PFSK-1 (cell line): Measurements from ENCODE around the gene RSU1.

Experiments used
- FOXP2 ChIP-seq: optimal IDR thresholded peaks from 2 replicates; pipeline ENCODE3; 2011; ENCODE audit warnings: borderline replicate concordance, control low read depth, inconsistent platforms; ENCODE audit not compliant: insufficient read depth; ENCODE audit errors: extremely low read length, extremely low read depth
- POLR2AphosphoS5 ChIP-seq: IDR thresholded peaks from 2 replicates; pipeline ENCODE4 v1.6.1; 2012; ENCODE audit warnings: low read depth, mild to moderate bottlenecking, control low read depth, low read length, moderate library complexity
- SIN3A ChIP-seq: IDR thresholded peaks from 2 replicates; pipeline ENCODE4 v1.6.1; 2012; ENCODE audit warnings: mild to moderate bottlenecking, low read length, moderate library complexity, borderline replicate concordance; ENCODE audit not compliant: insufficient read depth
- TAF1 ChIP-seq: IDR thresholded peaks from 2 replicates; pipeline ENCODE4 v1.6.1; 2012; ENCODE audit warnings: low read length, control low read depth, borderline replicate concordance; ENCODE audit not compliant: insufficient read depth
- TF ChIP-seq, protein P1 (sequence below), 2 experiments: IDR thresholded peaks; 2 replicates each; pipeline versions ENCODE4 v1.6.1 to v1.8.0; 2011 to 2012; ENCODE audit warnings: low read depth in 2 of 2, low read length in 2 of 2, control low read depth in 1 of 2, inconsistent platforms in 1 of 2, mild to moderate bottlenecking in 1 of 2, moderate library complexity in 1 of 2; ENCODE audit not compliant: insufficient read depth in 1 of 2

Gene RSU1

GRCh38 chr10:16742165-16742960 is 74.9 kb downstream of the RSU1 start:
- no peak for TF ChIP-seq TAF1
- TF ChIP-seq POLR2AphosphoS5: no peak

DNA sequence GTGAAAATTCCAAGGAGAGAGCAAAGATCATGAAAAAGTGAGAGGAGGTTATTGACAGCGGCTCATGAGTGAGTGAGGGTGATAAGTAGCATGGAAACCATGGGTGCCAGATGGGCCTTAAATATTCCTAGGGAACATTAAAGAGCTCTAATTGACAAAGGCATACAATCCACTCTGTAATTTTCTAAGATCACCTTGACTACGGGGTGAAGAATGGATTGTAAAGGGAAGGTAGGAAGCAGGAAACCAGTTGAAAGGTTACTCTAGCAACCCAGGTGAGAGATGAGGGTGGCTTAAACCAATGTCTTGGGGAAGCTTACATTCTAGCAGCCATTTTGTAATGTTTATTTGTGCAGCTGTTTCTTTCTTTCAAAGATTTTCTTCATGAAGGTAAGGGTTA is 75.7 kb downstream of the RSU1 start:
- TF ChIP-seq, protein P1, sequence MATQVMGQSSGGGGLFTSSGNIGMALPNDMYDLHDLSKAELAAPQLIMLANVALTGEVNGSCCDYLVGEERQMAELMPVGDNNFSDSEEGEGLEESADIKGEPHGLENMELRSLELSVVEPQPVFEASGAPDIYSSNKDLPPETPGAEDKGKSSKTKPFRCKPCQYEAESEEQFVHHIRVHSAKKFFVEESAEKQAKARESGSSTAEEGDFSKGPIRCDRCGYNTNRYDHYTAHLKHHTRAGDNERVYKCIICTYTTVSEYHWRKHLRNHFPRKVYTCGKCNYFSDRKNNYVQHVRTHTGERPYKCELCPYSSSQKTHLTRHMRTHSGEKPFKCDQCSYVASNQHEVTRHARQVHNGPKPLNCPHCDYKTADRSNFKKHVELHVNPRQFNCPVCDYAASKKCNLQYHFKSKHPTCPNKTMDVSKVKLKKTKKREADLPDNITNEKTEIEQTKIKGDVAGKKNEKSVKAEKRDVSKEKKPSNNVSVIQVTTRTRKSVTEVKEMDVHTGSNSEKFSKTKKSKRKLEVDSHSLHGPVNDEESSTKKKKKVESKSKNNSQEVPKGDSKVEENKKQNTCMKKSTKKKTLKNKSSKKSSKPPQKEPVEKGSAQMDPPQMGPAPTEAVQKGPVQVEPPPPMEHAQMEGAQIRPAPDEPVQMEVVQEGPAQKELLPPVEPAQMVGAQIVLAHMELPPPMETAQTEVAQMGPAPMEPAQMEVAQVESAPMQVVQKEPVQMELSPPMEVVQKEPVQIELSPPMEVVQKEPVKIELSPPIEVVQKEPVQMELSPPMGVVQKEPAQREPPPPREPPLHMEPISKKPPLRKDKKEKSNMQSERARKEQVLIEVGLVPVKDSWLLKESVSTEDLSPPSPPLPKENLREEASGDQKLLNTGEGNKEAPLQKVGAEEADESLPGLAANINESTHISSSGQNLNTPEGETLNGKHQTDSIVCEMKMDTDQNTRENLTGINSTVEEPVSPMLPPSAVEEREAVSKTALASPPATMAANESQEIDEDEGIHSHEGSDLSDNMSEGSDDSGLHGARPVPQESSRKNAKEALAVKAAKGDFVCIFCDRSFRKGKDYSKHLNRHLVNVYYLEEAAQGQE (IDR thresholded peaks at IDR 0.05; ENCODE audit: insufficient read depth in 1 of 2, low read depth in 2 of 2, low read length in 2 of 2): no peak
- TF ChIP-seq POLR2AphosphoS5: no peak
- TF ChIP-seq SIN3A: no peak
- no peak for TF ChIP-seq FOXP2
- TF ChIP-seq TAF1: no peak

DNA sequence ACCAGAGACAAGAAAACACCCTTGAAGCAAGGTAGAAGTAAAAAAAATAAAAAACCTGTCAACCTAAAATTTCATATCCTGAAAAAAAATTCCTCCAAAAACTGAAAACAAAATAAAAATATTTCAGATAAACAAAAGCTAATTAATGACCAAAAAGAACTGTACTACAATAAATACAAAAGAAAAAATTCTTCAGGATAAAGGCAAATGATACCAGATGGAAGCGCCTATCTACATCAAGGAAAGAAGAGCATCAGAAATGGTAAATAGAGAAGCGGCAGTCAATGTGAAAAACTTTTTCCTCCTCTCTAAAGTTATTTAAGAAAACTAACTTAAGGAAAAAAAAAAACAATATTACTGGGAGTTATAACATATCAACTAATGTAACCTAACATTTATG is 79.8 kb downstream of the RSU1 start:
- no peak for TF ChIP-seq POLR2AphosphoS5
- no peak for TF ChIP-seq TAF1
- no peak for TF ChIP-seq SIN3A
- TF ChIP-seq FOXP2: no peak
- TF ChIP-seq, protein P1 (IDR thresholded peaks at IDR 0.05; ENCODE audit: insufficient read depth in 1 of 2, low read depth in 2 of 2, low read length in 2 of 2): no peak

GRCh38 chr10:16735671-16736070 is 81.6 kb downstream of the RSU1 start:
- TF ChIP-seq POLR2AphosphoS5: no peak
- TF ChIP-seq, protein P1 (IDR thresholded peaks at IDR 0.05; ENCODE audit: insufficient read depth in 1 of 2, low read depth in 2 of 2, low read length in 2 of 2): no peak
- no peak for TF ChIP-seq FOXP2
- no peak for TF ChIP-seq TAF1
- TF ChIP-seq SIN3A: no peak

GRCh38 chr10:16732376-16732775 is 84.8 kb downstream of the RSU1 start:
- TF ChIP-seq, protein P1 (IDR thresholded peaks at IDR 0.05; ENCODE audit: insufficient read depth in 1 of 2, low read depth in 2 of 2, low read length in 2 of 2): no peak
- TF ChIP-seq TAF1 (no peak), POLR2AphosphoS5 (no peak), SIN3A (no peak), FOXP2 (no peak)
